ENCODE results near the gene RCOR1.

GRCh38 chr14:102688290-102688689 is 95.8 kb downstream of the RCOR1 start:
- TF ChIP-seq CTCF (IDR thresholded peaks at IDR 0.05; ENCODE audit: poor library complexity) (no peak), EZH2 (IDR thresholded peaks at IDR 0.05; ENCODE audit: borderline replicate concordance) (no peak), EZH2phosphoT487 (IDR thresholded peaks at IDR 0.05; ENCODE audit: low read depth, severe bottlenecking, unreplicated experiment) (no peak)

Measured in hepatocyte (in vitro differentiated cells).